ENCODE measurements around the gene FCHO2. TPM values are rescaled to one million over a fixed set of nuclear protein-coding genes. Genes with fewer than 3 reads are reported as not detected.
"Not testable (repeated sequence)": the region's sequence is repeated elsewhere in the genome, so short reads cannot be mapped to it uniquely, and the experiment has no call there.

Gene FCHO2
- total RNA-seq, 4 donors from 2014 or later = 25.3 to 39.9 (median 31.0) TPM

- no peak for TF ChIP-seq CTCF (IDR thresholded peaks at IDR 0.05)
- ATAC-seq (ENCODE audit: low FRiP score) (peak; percentile 73), DNase-seq (ENCODE audit: low spot score) (peak; percentile 29)
Observed at GRCh38 chr5:72956324-72957140, 691 bp downstream of the FCHO2 start.

DNA sequence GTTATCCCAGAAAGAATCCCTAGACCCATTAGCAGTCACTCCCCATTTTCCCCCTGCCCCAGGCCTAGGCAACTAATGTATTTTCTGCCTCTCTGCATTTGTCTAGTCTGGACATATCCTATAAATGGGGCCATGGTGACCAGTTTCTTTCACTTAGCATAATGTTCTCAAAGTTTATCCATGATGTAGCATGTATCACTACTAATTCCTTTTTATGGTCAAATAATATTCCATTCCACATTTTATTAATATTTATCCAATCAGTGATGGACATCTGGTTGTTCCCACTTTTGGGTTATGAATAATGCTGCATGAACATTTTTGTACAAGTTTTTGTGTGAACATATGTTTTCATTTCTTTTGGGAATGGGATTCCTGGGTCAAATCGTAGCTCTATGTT is 1.5 kb downstream of the FCHO2 start:
- ATAC-seq (ENCODE audit: low FRiP score) = no peak
- no peak for TF ChIP-seq CTCF (IDR thresholded peaks at IDR 0.05)
- DNase-seq (ENCODE audit: low spot score) = no peak

DNA sequence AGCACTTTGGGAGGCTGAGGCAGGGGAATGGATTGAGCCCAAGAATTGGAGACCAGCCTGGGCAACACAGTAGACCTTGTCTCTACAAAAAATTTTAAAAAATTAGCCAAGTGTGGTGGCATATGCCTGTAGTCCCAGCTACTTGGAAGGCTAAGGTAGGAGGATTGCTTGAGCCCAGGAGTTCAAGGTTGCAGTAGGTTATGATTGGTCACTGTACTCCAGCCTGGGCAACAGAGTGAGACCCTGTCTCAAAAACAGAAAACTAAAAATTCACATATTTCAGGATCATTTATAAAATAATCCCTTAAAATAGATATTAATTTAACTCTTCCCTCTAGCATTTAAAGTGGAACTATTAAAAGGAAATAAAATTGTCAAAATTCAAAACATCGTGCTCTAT is 3.4 kb downstream of the FCHO2 start:
- no peak for TF ChIP-seq CTCF (IDR thresholded peaks at IDR 0.05)

GRCh38 chr5:72974481-72974880 is 18.6 kb downstream of the FCHO2 start:
- DNase-seq (ENCODE audit: low spot score); ATAC-seq (ENCODE audit: low FRiP score): not testable (repeated sequence)

More for the DNA sequence above, 3.4 kb downstream of the FCHO2 start:
- no peak for ATAC-seq (ENCODE audit: low FRiP score)
- DNase-seq (ENCODE audit: low spot score) = no peak

GRCh38 chr5:72976810-72977209 is 21.0 kb downstream of the FCHO2 start:
- ATAC-seq (ENCODE audit: low FRiP score); DNase-seq (ENCODE audit: low spot score): not testable (repeated sequence)

GRCh38 chr5:72985719-72986118 is 29.9 kb downstream of the FCHO2 start:
- ATAC-seq (ENCODE audit: low FRiP score) = no peak
- DNase-seq (ENCODE audit: low spot score) = no peak
- TF ChIP-seq CTCF (IDR thresholded peaks at IDR 0.05) = no peak

GRCh38 chr5:72988769-72989168 is 32.9 kb downstream of the FCHO2 start:
- DNase-seq (ENCODE audit: low spot score) = no peak
- TF ChIP-seq CTCF (IDR thresholded peaks at IDR 0.05) = no peak

DNA sequence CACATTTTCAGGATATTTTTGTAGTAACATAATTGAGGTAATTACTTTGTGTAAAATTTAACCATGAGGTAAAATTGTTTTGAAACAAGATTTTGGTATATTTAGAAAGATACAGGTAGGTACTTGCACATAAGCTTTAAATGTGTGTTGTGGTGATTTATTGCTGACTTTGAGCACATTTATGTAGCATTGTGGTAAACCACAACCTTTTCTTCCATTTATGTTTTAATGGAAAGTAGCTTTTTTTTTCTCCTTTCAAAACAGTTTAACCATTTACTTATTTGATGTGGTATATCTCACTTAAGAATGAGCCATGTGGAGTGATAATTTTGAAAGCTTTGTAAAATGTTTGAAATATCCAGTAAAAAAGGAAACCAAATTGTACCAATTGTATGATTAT is 35.6 kb downstream of the FCHO2 start:
- no peak for ATAC-seq (ENCODE audit: low FRiP score)
- no peak for TF ChIP-seq CTCF (IDR thresholded peaks at IDR 0.05)
- DNase-seq (ENCODE audit: low spot score) = no peak

More at GRCh38 chr5:72988769-72989168, 32.9 kb downstream of the FCHO2 start:
- no peak for ATAC-seq (ENCODE audit: low FRiP score)
